ENCODE results near the gene CYB561.

Gene CYB561

GRCh38 chr17:63458478-63458877 lies 12.4 kb upstream of the CYB561 start:
- H3K9me3 ChIP-seq (ENCODE audit: control insufficient read depth, insufficient read depth, low read depth, low read length): no peaks in the 10 kb centered on the region
- H3K4me3 ChIP-seq (ENCODE audit: low read depth, low read length): no peak overlapping the region
- ChIA-PET POLR2A (no interaction called here), CTCF (interaction anchor here (0.6 to 3.9 kb wide), 3 partner anchors 13 to 303 kb away, joined by 3 to 27 read pairs (median 8); no protein-coding TSS in a partner anchor)
- H3K4me1 ChIP-seq (ENCODE audit: control insufficient read depth, insufficient read depth, low read length): no peaks in the 10 kb centered on the region
- H3K27ac ChIP-seq (ENCODE audit: extremely low read depth, low read depth, low read length): no peak overlapping the region
- no peaks in the 10 kb centered on the region for H3K36me3 ChIP-seq (ENCODE audit: control insufficient read depth in 2 of 2, insufficient read depth in 1 of 2, low read length in 2 of 2)
- TF ChIP-seq, protein P1, sequence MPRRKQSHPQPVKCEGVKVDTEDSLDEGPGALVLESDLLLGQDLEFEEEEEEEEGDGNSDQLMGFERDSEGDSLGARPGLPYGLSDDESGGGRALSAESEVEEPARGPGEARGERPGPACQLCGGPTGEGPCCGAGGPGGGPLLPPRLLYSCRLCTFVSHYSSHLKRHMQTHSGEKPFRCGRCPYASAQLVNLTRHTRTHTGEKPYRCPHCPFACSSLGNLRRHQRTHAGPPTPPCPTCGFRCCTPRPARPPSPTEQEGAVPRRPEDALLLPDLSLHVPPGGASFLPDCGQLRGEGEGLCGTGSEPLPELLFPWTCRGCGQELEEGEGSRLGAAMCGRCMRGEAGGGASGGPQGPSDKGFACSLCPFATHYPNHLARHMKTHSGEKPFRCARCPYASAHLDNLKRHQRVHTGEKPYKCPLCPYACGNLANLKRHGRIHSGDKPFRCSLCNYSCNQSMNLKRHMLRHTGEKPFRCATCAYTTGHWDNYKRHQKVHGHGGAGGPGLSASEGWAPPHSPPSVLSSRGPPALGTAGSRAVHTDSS (tag by site-specific recombination; IDR thresholded peaks at IDR 0.05): no peak
- TF ChIP-seq ZNF623 (tag by site-specific recombination; IDR thresholded peaks at IDR 0.05) (no peak), ZNF843 (tag by site-specific recombination; IDR thresholded peaks at IDR 0.05) (no peak), ZBTB17 (tag by site-specific recombination; IDR thresholded peaks at IDR 0.05) (peak; percentile 26; the same call in 1 of the 2 replicates), ZFHX2 (tag by site-specific recombination; conservative IDR thresholded peaks at IDR 0.05) (0 out of 2 replicates have a peak, but pooled peaks have one; percentile 46), ZBTB11 (tag by site-specific recombination; conservative IDR thresholded peaks at IDR 0.05; ENCODE audit: low read depth) (no peak), ZNF221 (tag by site-specific recombination; IDR thresholded peaks at IDR 0.05; ENCODE audit: borderline replicate concordance) (no peak)
- TF ChIP-seq, protein P2, sequence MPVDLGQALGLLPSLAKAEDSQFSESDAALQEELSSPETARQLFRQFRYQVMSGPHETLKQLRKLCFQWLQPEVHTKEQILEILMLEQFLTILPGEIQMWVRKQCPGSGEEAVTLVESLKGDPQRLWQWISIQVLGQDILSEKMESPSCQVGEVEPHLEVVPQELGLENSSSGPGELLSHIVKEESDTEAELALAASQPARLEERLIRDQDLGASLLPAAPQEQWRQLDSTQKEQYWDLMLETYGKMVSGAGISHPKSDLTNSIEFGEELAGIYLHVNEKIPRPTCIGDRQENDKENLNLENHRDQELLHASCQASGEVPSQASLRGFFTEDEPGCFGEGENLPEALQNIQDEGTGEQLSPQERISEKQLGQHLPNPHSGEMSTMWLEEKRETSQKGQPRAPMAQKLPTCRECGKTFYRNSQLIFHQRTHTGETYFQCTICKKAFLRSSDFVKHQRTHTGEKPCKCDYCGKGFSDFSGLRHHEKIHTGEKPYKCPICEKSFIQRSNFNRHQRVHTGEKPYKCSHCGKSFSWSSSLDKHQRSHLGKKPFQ (tag by site-specific recombination; IDR thresholded peaks at IDR 0.05): no peak

DNA sequence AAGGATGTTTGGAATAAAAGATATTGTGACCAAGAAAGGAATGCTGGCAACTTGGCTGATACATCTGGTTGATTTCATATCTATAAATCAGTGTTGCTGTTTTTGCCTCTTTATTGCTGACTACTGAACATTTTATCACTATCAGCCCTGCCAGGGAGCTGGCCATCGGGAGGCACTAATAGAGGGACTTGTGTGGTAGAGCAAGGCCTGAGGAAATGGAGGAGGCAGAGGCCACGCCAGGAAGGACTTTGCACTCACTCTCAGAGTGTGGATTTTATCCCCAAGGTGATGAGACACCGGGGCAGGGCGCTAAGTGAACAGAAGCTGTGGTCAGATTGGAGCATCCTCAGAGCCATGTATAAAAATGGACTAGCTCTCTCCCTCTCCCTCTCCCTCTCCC lies 9.3 kb upstream of the CYB561 start:
- ChIA-PET POLR2A (interaction anchor here (0.7 to 1.2 kb wide), 2 partner anchors 12 to 822 kb away, joined by 3 read pairs; no protein-coding TSS in a partner anchor), CTCF (interaction anchor here (3.0 to 3.4 kb wide), 2 partner anchors 23 to 29 kb away, joined by 15 to 22 read pairs; no protein-coding TSS in a partner anchor)
- Histone ChIP-seq H3K4me1 (ENCODE audit: control insufficient read depth, insufficient read depth, low read length) (no peaks in the 10 kb centered on the region), H3K9me3 (ENCODE audit: control insufficient read depth, insufficient read depth, low read depth, low read length) (no peaks in the 10 kb centered on the region), H3K36me3 (ENCODE audit: control insufficient read depth in 2 of 2, insufficient read depth in 1 of 2, low read length in 2 of 2) (no peaks in the 10 kb centered on the region), H3K4me3 (ENCODE audit: low read depth, low read length) (no peak overlapping the region), H3K27ac (ENCODE audit: extremely low read depth, low read depth, low read length) (no peak overlapping the region)
- TF ChIP-seq, protein P3, sequence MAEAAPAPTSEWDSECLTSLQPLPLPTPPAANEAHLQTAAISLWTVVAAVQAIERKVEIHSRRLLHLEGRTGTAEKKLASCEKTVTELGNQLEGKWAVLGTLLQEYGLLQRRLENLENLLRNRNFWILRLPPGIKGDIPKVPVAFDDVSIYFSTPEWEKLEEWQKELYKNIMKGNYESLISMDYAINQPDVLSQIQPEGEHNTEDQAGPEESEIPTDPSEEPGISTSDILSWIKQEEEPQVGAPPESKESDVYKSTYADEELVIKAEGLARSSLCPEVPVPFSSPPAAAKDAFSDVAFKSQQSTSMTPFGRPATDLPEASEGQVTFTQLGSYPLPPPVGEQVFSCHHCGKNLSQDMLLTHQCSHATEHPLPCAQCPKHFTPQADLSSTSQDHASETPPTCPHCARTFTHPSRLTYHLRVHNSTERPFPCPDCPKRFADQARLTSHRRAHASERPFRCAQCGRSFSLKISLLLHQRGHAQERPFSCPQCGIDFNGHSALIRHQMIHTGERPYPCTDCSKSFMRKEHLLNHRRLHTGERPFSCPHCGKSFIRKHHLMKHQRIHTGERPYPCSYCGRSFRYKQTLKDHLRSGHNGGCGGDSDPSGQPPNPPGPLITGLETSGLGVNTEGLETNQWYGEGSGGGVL (tag by site-specific recombination; IDR thresholded peaks at IDR 0.05): 0 out of 2 replicates have a peak, but pooled peaks have one; percentile 30
- TF ChIP-seq ZNF843 (tag by site-specific recombination; IDR thresholded peaks at IDR 0.05): no peak

- TF ChIP-seq, protein P3 (tag by site-specific recombination; IDR thresholded peaks at IDR 0.05): peak; percentile 40; the same call in 1 of the 2 replicates
- TF ChIP-seq ZNF10 (tag by site-specific recombination; IDR thresholded peaks at IDR 0.05): no peak
- no peak for TF ChIP-seq ZBTB21 (tag by site-specific recombination; IDR thresholded peaks at IDR 0.05)
- 0 out of 2 replicates have a peak, but pooled peaks have one; percentile 27 for TF ChIP-seq ZNF341 (tag by site-specific recombination; IDR thresholded peaks at IDR 0.05; ENCODE audit: low read depth)
- Histone ChIP-seq H3K9me3 (ENCODE audit: control insufficient read depth, insufficient read depth, low read depth, low read length) (no peaks in the 10 kb centered on the region), H3K4me3 (ENCODE audit: low read depth, low read length) (no peak overlapping the region), H3K27ac (ENCODE audit: extremely low read depth, low read depth, low read length) (no peak overlapping the region), H3K4me1 (ENCODE audit: control insufficient read depth, insufficient read depth, low read length) (no peaks in the 10 kb centered on the region), H3K36me3 (ENCODE audit: control insufficient read depth in 2 of 2, insufficient read depth in 1 of 2, low read length in 2 of 2) (no peaks in the 10 kb centered on the region)
- ChIA-PET POLR2A (interaction anchor here (0.7 to 1.2 kb wide), 2 partner anchors 11 to 821 kb away, joined by 3 read pairs; no protein-coding TSS in a partner anchor), CTCF (interaction anchor here (1.2 to 3.4 kb wide), 3 partner anchors 10 to 29 kb away, joined by 4 to 22 read pairs (median 15); no protein-coding TSS in a partner anchor)
Measured at GRCh38 chr17:63454915-63455314, 8.8 kb upstream of the CYB561 start.
